GM21619 (cell line): Measurements from ENCODE around the gene SLC8B1.

Source experiments
- ATAC-seq: cut with Tn5 transposase; IDR thresholded peaks from one replicate; pipeline ENCODE4 v1.9.1; 2021; ENCODE audit not compliant: unreplicated experiment

Gene SLC8B1

GRCh38 chr12:113334786-113335539 lies at the start of gene SLC8B1:
TSS of gene SLC8B1 (minus strand) at chr12:113335109. CDS start at chr12:113332878, 2,231 bp downstream.
- ATAC-seq: peak; percentile 92

GRCh38 chr12:113382206-113382605 lies 47.3 kb upstream of the SLC8B1 start:
- no peak for ATAC-seq

GRCh38 chr12:113381220-113381619 lies 46.3 kb upstream of the SLC8B1 start:
- ATAC-seq: no peak

- no peak for ATAC-seq
These were observed 43.4 kb upstream of the SLC8B1 start for GRCh38 chr12:113378291-113378690.

- no peak for ATAC-seq
These were observed 40.0 kb upstream of the SLC8B1 start for GRCh38 chr12:113374823-113375428.

- no peak for ATAC-seq
These were observed 39.1 kb upstream of the SLC8B1 start for GRCh38 chr12:113373969-113374368.

- ATAC-seq: no peak
These were observed 38.5 kb upstream of the SLC8B1 start for GRCh38 chr12:113373440-113373839.

- no peak for ATAC-seq
These were observed 37.5 kb upstream of the SLC8B1 start for GRCh38 chr12:113372371-113372770.

GRCh38 chr12:113371808-113372207 lies 36.9 kb upstream of the SLC8B1 start:
- no peak for ATAC-seq

GRCh38 chr12:113370923-113371682 lies 36.2 kb upstream of the SLC8B1 start:
- ATAC-seq: no peak

- no peak for ATAC-seq
These were observed 34.6 kb upstream of the SLC8B1 start for GRCh38 chr12:113369391-113369985.

- ATAC-seq: no peak
These were observed 33.4 kb upstream of the SLC8B1 start for GRCh38 chr12:113368331-113368730.

- no peak for ATAC-seq
These were observed 31.9 kb upstream of the SLC8B1 start for GRCh38 chr12:113366827-113367226.

- ATAC-seq: no peak
These were observed 30.9 kb upstream of the SLC8B1 start for GRCh38 chr12:113365639-113366395.

- no peak for ATAC-seq
These were observed 29.8 kb upstream of the SLC8B1 start for GRCh38 chr12:113364698-113365097.

- no peak for ATAC-seq
These were observed 26.9 kb upstream of the SLC8B1 start for GRCh38 chr12:113361574-113362370.

GRCh38 chr12:113359939-113360748 lies 25.2 kb upstream of the SLC8B1 start:
- no peak for ATAC-seq

- no peak for ATAC-seq
These were observed 24.4 kb upstream of the SLC8B1 start for GRCh38 chr12:113359133-113359938.
